ENCODE measurements around the gene FBN2. TPM values are rescaled to one million over a fixed set of nuclear protein-coding genes. Genes with fewer than 3 reads are reported as not detected.

The FBN2 gene
- total RNA-seq, 1 experiment from 2014 or later: 0.42 TPM

- Histone ChIP-seq H3K4me3 (replicated peaks in 1 of 2; ENCODE audit: low read depth in 1 of 2, low read length in 2 of 2) (no peak overlapping the region), H3K27me3 (ENCODE audit: insufficient read depth, low read length) (no peaks in the 10 kb centered on the region), H2AFZ (ENCODE audit: low read depth, low read length, poor library complexity, severe bottlenecking) (no peak overlapping the region), H3K4me2 (ENCODE audit: low read length) (no peak overlapping the region), H3K4me1 (ENCODE audit: control insufficient read depth in 1 of 2, insufficient read depth in 2 of 2, low read length in 2 of 2) (no peaks in the 10 kb centered on the region), H3K9me2 (ENCODE audit: insufficient read depth) (no peaks in the 10 kb centered on the region), H3K9ac (ENCODE audit: low read length) (no peak overlapping the region), H3K36me3 (ENCODE audit: control insufficient read depth in 1 of 2, insufficient read depth in 2 of 2, low read length in 2 of 2) (no peaks in the 10 kb centered on the region), H3K9me3 (ENCODE audit: control insufficient read depth in 1 of 2, insufficient read depth in 1 of 2, low read depth in 1 of 2, low read length in 2 of 2) (no peaks in the 10 kb centered on the region), H3K79me2 (ENCODE audit: insufficient read depth, low read length) (no peaks in the 10 kb centered on the region), H3K27ac (ENCODE audit: low read depth, low read length) (no peak overlapping the region), H4K20me1 (ENCODE audit: insufficient read depth) (no peaks in the 10 kb centered on the region)
- intact Hi-C loops (cut with micrococcal nuclease): no loop called here
- no TSS peak for BruUV-seq (replicated peaks)
- DNase-seq (ENCODE audit: low read depth, low spot score) (no peak), ATAC-seq (no peak)
- ChIA-PET POLR2A (no interaction called here), CTCF (no interaction called here), RAD21 (ENCODE audit: low non-redundant PET in 1 of 2, low total read pairs in 2 of 2, uncharacterized antibody in 2 of 2, unreplicated experiment in 2 of 2) (no interaction called here)
- TF ChIP-seq SIN3A (IDR thresholded peaks at IDR 0.05; ENCODE audit: low read depth): no peak
- no peak for TF ChIP-seq EZH2phosphoT487 (IDR thresholded peaks at IDR 0.05; ENCODE audit: borderline replicate concordance)
- no peak for TF ChIP-seq POLR2A (IDR thresholded peaks at IDR 0.05; ENCODE audit: borderline replicate concordance, extremely low read depth, insufficient read depth, insufficient read length)
- no peak for TF ChIP-seq MAX (IDR thresholded peaks at IDR 0.05)
- TF ChIP-seq SRF (IDR thresholded peaks at IDR 0.05; ENCODE audit: low read depth): no peak
- TF ChIP-seq, protein P1, sequence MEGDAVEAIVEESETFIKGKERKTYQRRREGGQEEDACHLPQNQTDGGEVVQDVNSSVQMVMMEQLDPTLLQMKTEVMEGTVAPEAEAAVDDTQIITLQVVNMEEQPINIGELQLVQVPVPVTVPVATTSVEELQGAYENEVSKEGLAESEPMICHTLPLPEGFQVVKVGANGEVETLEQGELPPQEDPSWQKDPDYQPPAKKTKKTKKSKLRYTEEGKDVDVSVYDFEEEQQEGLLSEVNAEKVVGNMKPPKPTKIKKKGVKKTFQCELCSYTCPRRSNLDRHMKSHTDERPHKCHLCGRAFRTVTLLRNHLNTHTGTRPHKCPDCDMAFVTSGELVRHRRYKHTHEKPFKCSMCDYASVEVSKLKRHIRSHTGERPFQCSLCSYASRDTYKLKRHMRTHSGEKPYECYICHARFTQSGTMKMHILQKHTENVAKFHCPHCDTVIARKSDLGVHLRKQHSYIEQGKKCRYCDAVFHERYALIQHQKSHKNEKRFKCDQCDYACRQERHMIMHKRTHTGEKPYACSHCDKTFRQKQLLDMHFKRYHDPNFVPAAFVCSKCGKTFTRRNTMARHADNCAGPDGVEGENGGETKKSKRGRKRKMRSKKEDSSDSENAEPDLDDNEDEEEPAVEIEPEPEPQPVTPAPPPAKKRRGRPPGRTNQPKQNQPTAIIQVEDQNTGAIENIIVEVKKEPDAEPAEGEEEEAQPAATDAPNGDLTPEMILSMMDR (IDR thresholded peaks at IDR 0.05 in 2 of 3, conservative IDR thresholded peaks at IDR 0.05 in 1 of 3; ENCODE audit: borderline replicate concordance in 1 of 3, insufficient read depth in 1 of 3, low read depth in 2 of 3, low read length in 2 of 3): no peak
- no peak for TF ChIP-seq CBX3 (IDR thresholded peaks at IDR 0.05; ENCODE audit: low read depth)
- no peak for TF ChIP-seq TCF7L2 (IDR thresholded peaks at IDR 0.05; ENCODE audit: borderline replicate concordance, extremely low read depth, insufficient read depth, insufficient read length)
- no peak for TF ChIP-seq REST (IDR thresholded peaks at IDR 0.05; ENCODE audit: low read depth)
- TF ChIP-seq, protein P2, sequence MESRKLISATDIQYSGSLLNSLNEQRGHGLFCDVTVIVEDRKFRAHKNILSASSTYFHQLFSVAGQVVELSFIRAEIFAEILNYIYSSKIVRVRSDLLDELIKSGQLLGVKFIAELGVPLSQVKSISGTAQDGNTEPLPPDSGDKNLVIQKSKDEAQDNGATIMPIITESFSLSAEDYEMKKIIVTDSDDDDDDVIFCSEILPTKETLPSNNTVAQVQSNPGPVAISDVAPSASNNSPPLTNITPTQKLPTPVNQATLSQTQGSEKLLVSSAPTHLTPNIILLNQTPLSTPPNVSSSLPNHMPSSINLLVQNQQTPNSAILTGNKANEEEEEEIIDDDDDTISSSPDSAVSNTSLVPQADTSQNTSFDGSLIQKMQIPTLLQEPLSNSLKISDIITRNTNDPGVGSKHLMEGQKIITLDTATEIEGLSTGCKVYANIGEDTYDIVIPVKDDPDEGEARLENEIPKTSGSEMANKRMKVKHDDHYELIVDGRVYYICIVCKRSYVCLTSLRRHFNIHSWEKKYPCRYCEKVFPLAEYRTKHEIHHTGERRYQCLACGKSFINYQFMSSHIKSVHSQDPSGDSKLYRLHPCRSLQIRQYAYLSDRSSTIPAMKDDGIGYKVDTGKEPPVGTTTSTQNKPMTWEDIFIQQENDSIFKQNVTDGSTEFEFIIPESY (IDR thresholded peaks at IDR 0.05; ENCODE audit: extremely low read depth, insufficient replicate concordance, low read length): no peak
- TF ChIP-seq ZNF274 (IDR thresholded peaks at IDR 0.05; ENCODE audit: low read depth, low read length): no peak
- no peak for TF ChIP-seq EZH2 (IDR thresholded peaks at IDR 0.05)
- TF ChIP-seq EGR1 (IDR thresholded peaks at IDR 0.05; ENCODE audit: low read depth): no peak
- no peak for TF ChIP-seq JUND (IDR thresholded peaks at IDR 0.05)
- no peak for TF ChIP-seq YY1 (IDR thresholded peaks at IDR 0.05; ENCODE audit: extremely low read depth, insufficient replicate concordance, low read depth, low read length)
- TF ChIP-seq ATF3 (IDR thresholded peaks at IDR 0.05): no peak
These were observed 9.9 kb downstream of the FBN2 start for GRCh38 chr5:128528126-128528525.
